Peyer's patch (tissue), 4 donors: ENCODE measurements around the gene UBE2F.

ENCODE experiments used
- CTCF ChIP-seq, 6 experiments: fragments of 450-650 bp in 4 of 6; fragments of 200-600 bp in 2 of 6; sonication (generic) in 1 of 6; IDR thresholded peaks; one replicate each; pipeline ENCODE4 v1.5.1; 2017 to 2019; ENCODE audit warnings: antibody characterized with exemption in 6 of 6, mild to moderate bottlenecking in 3 of 6, moderate library complexity in 1 of 6
- POLR2A ChIP-seq, 2 donors: fragments of 450-650 bp; IDR thresholded peaks; one replicate each; pipeline ENCODE4 v1.5.1; 2017; ENCODE audit warnings: antibody characterized with exemption in 2 of 2, mild to moderate bottlenecking in 2 of 2, moderate library complexity in 2 of 2

GRCh38 chr2:237961637-237962036 is 5.2 kb upstream of the UBE2F start:
- TF ChIP-seq POLR2A (IDR thresholded peaks at IDR 0.05), result no peak
- no peak for TF ChIP-seq CTCF (IDR thresholded peaks at IDR 0.05)
